ENCODE data around the gene C11orf91.

The C11orf91 gene

GRCh38 chr11:33659370-33660139 lies 41.1 kb downstream of the C11orf91 start:
- no peak for TF ChIP-seq CTCF (IDR thresholded peaks at IDR 0.05; ENCODE audit: low read depth, low read length, missing control alignments)
- in situ Hi-C loops (cut with HindIII; ENCODE audit: low sequenced_read_pairs): no loop called here
- no peak for DNase-seq (ENCODE audit: low read depth)
- H3K4me3 ChIP-seq (ENCODE audit: low read depth, low read length): no peak overlapping the region

- no peak for TF ChIP-seq CTCF (IDR thresholded peaks at IDR 0.05; ENCODE audit: low read depth, low read length, missing control alignments)
- in situ Hi-C loops (cut with HindIII; ENCODE audit: low sequenced_read_pairs): no loop called here
- no peak overlapping the region for H3K4me3 ChIP-seq (ENCODE audit: low read depth, low read length)
- no peak for DNase-seq (ENCODE audit: low read depth)
These were observed 42.3 kb downstream of the C11orf91 start for GRCh38 chr11:33658195-33658900.

GRCh38 chr11:33657757-33658156 lies 42.9 kb downstream of the C11orf91 start:
- TF ChIP-seq CTCF (IDR thresholded peaks at IDR 0.05; ENCODE audit: low read depth, low read length, missing control alignments): no peak
- no peak for DNase-seq (ENCODE audit: low read depth)
- H3K4me3 ChIP-seq (ENCODE audit: low read depth, low read length): no peak overlapping the region
- in situ Hi-C loops (cut with HindIII; ENCODE audit: low sequenced_read_pairs): no loop called here

GRCh38 chr11:33656768-33657167 lies 43.9 kb downstream of the C11orf91 start:
- no peak for TF ChIP-seq CTCF (IDR thresholded peaks at IDR 0.05; ENCODE audit: low read depth, low read length, missing control alignments)
- no peak overlapping the region for H3K4me3 ChIP-seq (ENCODE audit: low read depth, low read length)
- DNase-seq (ENCODE audit: low read depth): no peak
- in situ Hi-C loops (cut with HindIII; ENCODE audit: low sequenced_read_pairs): no loop called here

GRCh38 chr11:33655842-33656600 lies 44.6 kb downstream of the C11orf91 start:
- DNase-seq (ENCODE audit: low read depth): no peak
- in situ Hi-C loops (cut with HindIII; ENCODE audit: low sequenced_read_pairs): no loop called here
- no peak overlapping the region for H3K4me3 ChIP-seq (ENCODE audit: low read depth, low read length)
- TF ChIP-seq CTCF (IDR thresholded peaks at IDR 0.05; ENCODE audit: low read depth, low read length, missing control alignments): no peak

- no peak overlapping the region for H3K4me3 ChIP-seq (ENCODE audit: low read depth, low read length)
- no peak for TF ChIP-seq CTCF (IDR thresholded peaks at IDR 0.05; ENCODE audit: low read depth, low read length, missing control alignments)
- DNase-seq (ENCODE audit: low read depth): no peak
- in situ Hi-C loops (cut with HindIII; ENCODE audit: low sequenced_read_pairs): no loop called here
These were observed 46.0 kb downstream of the C11orf91 start for GRCh38 chr11:33654594-33654993.
